NB4 (cell line): ENCODE data around the gene METTL26.

Source experiments
- TF ChIP-seq, protein P1 (sequence below): IDR thresholded peaks from one replicate; pipeline ENCODE4 v1.5.1; 2012; ENCODE audit warnings: low read depth, low read length
- TF ChIP-seq, protein P2 (sequence below): IDR thresholded peaks from 2 replicates; pipeline ENCODE4 v1.6.1; 2011; ENCODE audit warnings: low read depth, low read length

DNA sequence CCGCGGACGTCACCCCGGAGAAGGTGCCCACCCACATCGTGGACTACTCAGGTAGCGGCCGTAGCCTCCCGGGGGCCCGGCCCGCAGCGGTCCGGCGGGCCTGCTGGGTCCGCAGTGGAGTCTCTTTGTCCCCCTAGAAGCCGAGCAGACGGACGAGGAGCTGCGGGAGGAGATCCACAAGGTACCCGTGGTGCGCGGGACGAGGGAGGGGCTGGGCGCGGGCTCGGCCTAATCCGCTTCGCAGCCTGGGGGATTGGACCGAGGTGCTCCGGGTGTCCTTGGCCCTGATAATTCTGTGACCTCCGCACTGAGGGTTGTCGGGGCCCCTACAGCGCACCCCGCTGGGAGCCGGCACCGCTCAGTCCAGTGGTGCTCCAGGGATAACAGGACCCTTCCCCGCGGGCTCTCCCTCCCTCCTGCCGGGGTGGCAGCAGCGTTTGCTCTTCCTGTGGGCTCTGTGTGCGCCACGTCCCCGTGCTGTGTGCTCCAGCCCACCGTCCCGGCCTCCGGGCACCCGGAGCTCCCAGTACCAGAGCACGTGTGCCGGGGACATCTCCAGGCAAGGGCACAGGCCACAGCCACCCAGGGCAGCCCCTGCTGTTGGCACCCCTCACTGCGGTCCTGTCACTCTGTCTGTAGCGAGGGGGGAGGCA is 32.5 kb upstream of the METTL26 start:
- TF ChIP-seq, protein P1, sequence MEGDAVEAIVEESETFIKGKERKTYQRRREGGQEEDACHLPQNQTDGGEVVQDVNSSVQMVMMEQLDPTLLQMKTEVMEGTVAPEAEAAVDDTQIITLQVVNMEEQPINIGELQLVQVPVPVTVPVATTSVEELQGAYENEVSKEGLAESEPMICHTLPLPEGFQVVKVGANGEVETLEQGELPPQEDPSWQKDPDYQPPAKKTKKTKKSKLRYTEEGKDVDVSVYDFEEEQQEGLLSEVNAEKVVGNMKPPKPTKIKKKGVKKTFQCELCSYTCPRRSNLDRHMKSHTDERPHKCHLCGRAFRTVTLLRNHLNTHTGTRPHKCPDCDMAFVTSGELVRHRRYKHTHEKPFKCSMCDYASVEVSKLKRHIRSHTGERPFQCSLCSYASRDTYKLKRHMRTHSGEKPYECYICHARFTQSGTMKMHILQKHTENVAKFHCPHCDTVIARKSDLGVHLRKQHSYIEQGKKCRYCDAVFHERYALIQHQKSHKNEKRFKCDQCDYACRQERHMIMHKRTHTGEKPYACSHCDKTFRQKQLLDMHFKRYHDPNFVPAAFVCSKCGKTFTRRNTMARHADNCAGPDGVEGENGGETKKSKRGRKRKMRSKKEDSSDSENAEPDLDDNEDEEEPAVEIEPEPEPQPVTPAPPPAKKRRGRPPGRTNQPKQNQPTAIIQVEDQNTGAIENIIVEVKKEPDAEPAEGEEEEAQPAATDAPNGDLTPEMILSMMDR = no peak
- TF ChIP-seq, protein P2, sequence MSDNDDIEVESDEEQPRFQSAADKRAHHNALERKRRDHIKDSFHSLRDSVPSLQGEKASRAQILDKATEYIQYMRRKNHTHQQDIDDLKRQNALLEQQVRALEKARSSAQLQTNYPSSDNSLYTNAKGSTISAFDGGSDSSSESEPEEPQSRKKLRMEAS = no peak
